GM12878 (cell line): ENCODE results near the gene MEMO1. TPM values are rescaled to one million over a fixed set of nuclear protein-coding genes. Genes with fewer than 3 reads are reported as not detected.
A peak's percentile ranks its signal among the peaks of the same experiment; 100 is the strongest.

Experiments used
- BHLHE40 ChIP-seq, 2 experiments: fragments of 450-650 bp in 1 of 2; IDR thresholded peaks; 2 replicates each; pipeline ENCODE4 v1.6.1; 2011 to 2017; ENCODE audit warnings: low read depth in 2 of 2, borderline replicate concordance in 1 of 2, improper control_type of control experiment in 1 of 2, low read length in 1 of 2, mild to moderate bottlenecking in 1 of 2
- CUX1 ChIP-seq: IDR thresholded peaks from 2 replicates; pipeline ENCODE4 v1.6.1; 2012; ENCODE audit warnings: improper control_type of control experiment, low read depth, low read length; ENCODE audit not compliant: insufficient replicate concordance
- E2F8 ChIP-seq: fragments of 450-650 bp; IDR thresholded peaks from 2 replicates; pipeline ENCODE4 v1.6.1; 2018; ENCODE audit warnings: mild to moderate bottlenecking, low read depth, moderate library complexity; ENCODE audit not compliant: partially characterized antibody
- IRF3 ChIP-seq: fragments of 450-650 bp; IDR thresholded peaks from 2 replicates; pipeline ENCODE4 v1.6.1; 2014; ENCODE audit warnings: mild to moderate bottlenecking
- MYC ChIP-seq: IDR thresholded peaks from 2 replicates; pipeline ENCODE4 v1.6.1; 2011; ENCODE audit warnings: mild to moderate bottlenecking, low read length, moderate library complexity, inconsistent platforms; ENCODE audit not compliant: insufficient read depth, insufficient replicate concordance, insufficient read length, severe bottlenecking
- NKRF ChIP-seq: fragments of 450-650 bp; conservative IDR thresholded peaks from 2 replicates; pipeline ENCODE4 v1.6.1; 2017; ENCODE audit warnings: mild to moderate bottlenecking, moderate library complexity
- PKNOX1 ChIP-seq: fragments of 450-650 bp; IDR thresholded peaks from 2 replicates; pipeline ENCODE4 v1.6.1; 2016; ENCODE audit warnings: mild to moderate bottlenecking
- REST ChIP-seq: IDR thresholded peaks from 2 replicates; pipeline ENCODE4 v1.6.1; 2012; ENCODE audit warnings: mild to moderate bottlenecking, low read depth, low read length
- TBL1XR1 ChIP-seq: IDR thresholded peaks from 2 replicates; pipeline ENCODE4 v1.6.1; 2012; ENCODE audit warnings: low read depth, low read length, improper control_type of control experiment
- TCF3 ChIP-seq: IDR thresholded peaks from 2 replicates; pipeline ENCODE4 v1.6.1; 2012; ENCODE audit warnings: low read depth, mild to moderate bottlenecking, low read length, borderline replicate concordance; ENCODE audit not compliant: insufficient read depth
- polyA plus RNA-seq, 11 experiments: library from polyadenylated mRNA; depleted of rRNA in 4 of 11; unstranded in 6 of 11; stranded (reverse) in 5 of 11; fragments of >200 nt; fragmentation: Nextera tagmentation in 4 of 11; fragmentation: Illumina TruSeq in 1 of 11; extraction: Ambion mirVana in 4 of 11; extraction: Trizol in 1 of 11; gene quantifications; 1 replicate in 1 of 11; 2 replicates in 10 of 11; pipeline versions ENCODE4 v1.2.1 to v1.2.3, GENCODE V29; 2011 to 2016; ENCODE audit warnings: inconsistent platforms in 2 of 11, missing spikeins in 2 of 11, low read depth in 1 of 11
- total RNA-seq, 4 experiments: library from RNA; depleted of rRNA in 3 of 4; stranded (reverse); fragments of >200 nt in 3 of 4; fragmentation: Illumina TruSeq in 1 of 4; extraction: Trizol in 1 of 4; gene quantifications; 2 replicates each; pipeline versions ENCODE4 v1.2.1 to v1.2.3, GENCODE V29; 2013 to 2021

The MEMO1 gene
- total and polyA plus RNA-seq, 10 of the 15 experiments (the other 5 are each of a cell fraction or from before 2014, with no cell fraction given), result 39.8 to 99.1 (median 72.2) TPM

GRCh38 chr2:32039447-32040219, 28.8 kb upstream of the MEMO1 start, which contains the start of gene DPY30 (continued):
- TF ChIP-seq PKNOX1 (peak; percentile 80), NKRF (peak; percentile 55), TBL1XR1 (no peak), E2F8 (no peak), BHLHE40 (IDR thresholded peaks at IDR 0.05; ENCODE audit: borderline replicate concordance in 1 of 2, low read depth in 2 of 2, low read length in 1 of 2) (no peak), TCF3 (0 out of 2 replicates have a peak, but pooled peaks have one; percentile 32), REST (no peak), IRF3 (no peak), MYC (no peak), CUX1 (no peak)
